Epithelial cell of esophagus (primary cell): ENCODE measurements around the gene EFHC2.
"Not testable (repeated sequence)": the region's sequence is repeated elsewhere in the genome, so short reads cannot be mapped to it uniquely, and the experiment has no call there.

ENCODE experiments used
- DNase-seq: peaks from one replicate; pipeline ENCODE4 v3.0.0; 2010; ENCODE audit warnings: low read depth
- H3K4me3 ChIP-seq: 2 replicates; pipeline ENCODE4 v1.5.1; 2011; ENCODE audit warnings: mild to moderate bottlenecking, low read length, control low read depth
- CTCF ChIP-seq: IDR thresholded peaks from 2 replicates; pipeline ENCODE4 v1.5.1; 2011; ENCODE audit warnings: low read depth, mild to moderate bottlenecking, low read length, control low read depth, inconsistent platforms; ENCODE audit not compliant: insufficient read depth; ENCODE audit errors: missing control alignments

The EFHC2 gene

GRCh38 chrX:44274096-44274495 is 69.4 kb downstream of the EFHC2 start:
- no peak for DNase-seq
- no peak for TF ChIP-seq CTCF
- H3K4me3 ChIP-seq, result no peak overlapping the region

GRCh38 chrX:44267861-44268260 is 75.6 kb downstream of the EFHC2 start:
- DNase-seq, result peak; percentile 2
- no peak for TF ChIP-seq CTCF
- no peak overlapping the region for H3K4me3 ChIP-seq

GRCh38 chrX:44267116-44267515 is 76.4 kb downstream of the EFHC2 start:
- TF ChIP-seq CTCF, result no peak
- DNase-seq, result no peak
- H3K4me3 ChIP-seq, result no peak overlapping the region

GRCh38 chrX:44265559-44265958 is 77.9 kb downstream of the EFHC2 start:
- TF ChIP-seq CTCF, result no peak
- no peak for DNase-seq
- H3K4me3 ChIP-seq, result no peak overlapping the region

- H3K4me3 ChIP-seq, result no peak overlapping the region
- no peak for TF ChIP-seq CTCF
- DNase-seq, result no peak
Observed at GRCh38 chrX:44264936-44265335, 78.5 kb downstream of the EFHC2 start.

GRCh38 chrX:44261286-44261685 is 82.2 kb downstream of the EFHC2 start:
- no peak for DNase-seq
- H3K4me3 ChIP-seq, result no peak overlapping the region
- no peak for TF ChIP-seq CTCF

GRCh38 chrX:44260609-44261008 is 82.9 kb downstream of the EFHC2 start:
- TF ChIP-seq CTCF, result no peak
- no peak for DNase-seq
- no peak overlapping the region for H3K4me3 ChIP-seq

GRCh38 chrX:44255742-44256141 is 87.7 kb downstream of the EFHC2 start:
- H3K4me3 ChIP-seq, DNase-seq: not testable (repeated sequence)
